Measurements from ENCODE around the gene GPI. TPM values are rescaled to one million over a fixed set of nuclear protein-coding genes. Genes with fewer than 3 reads are reported as not detected.
A peak's percentile ranks its signal among the peaks of the same experiment; 100 is the strongest.

Gene GPI
- total RNA-seq, 3 donors from 2014 or later (not counting 1 experiment from before 2014, with no cell fraction given) = 98.5 to 132 (median 104) TPM

DNA sequence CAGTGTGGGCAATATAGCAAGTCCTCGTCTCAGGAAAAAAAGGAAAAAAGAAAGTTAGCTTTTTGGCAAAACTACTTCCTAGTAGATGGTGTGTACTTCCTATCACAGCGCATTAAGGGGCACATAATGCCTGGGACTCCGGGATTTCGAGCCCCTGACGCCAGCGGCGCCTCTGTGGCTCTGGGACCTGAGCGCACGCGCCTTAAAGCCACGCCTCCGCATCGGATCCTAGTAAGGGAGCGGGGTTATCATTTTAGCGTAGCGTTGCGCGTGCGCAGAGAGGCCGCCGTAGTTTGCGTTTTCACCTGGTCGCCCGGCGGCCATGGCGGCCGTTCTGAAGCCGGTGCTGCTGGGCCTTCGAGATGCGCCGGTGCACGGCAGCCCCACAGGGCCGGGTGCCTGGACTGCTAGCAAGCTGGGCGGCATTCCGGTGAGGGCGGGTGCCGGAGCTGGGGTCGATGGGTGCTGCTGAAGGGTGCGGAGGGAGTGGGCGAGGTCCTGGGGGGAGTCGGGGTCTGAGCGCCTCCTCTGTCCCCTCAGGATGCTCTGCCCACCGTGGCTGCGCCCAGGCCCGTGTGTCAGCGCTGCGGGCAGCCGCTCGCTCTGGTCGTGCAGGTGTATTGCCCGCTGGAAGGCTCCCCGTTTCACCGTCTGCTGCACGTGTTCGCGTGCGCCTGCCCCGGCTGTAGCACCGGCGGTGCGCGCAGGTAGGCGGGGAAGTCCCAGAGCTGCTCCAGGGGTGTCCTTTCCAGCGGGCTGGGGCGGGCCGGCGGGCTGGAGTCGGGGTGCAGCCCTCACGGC lies 39.3 kb downstream of the GPI start, which contains the start of gene PDCD2L:
Gene PDCD2L, plus strand, starts transcription at position 291 of the 801 bp plus-strand sequence. Its CDS starts 32 bp downstream, at position 323.
- Mint-ChIP-seq H3K4me3 (peak within 1 kb of the TSS; percentile 96), H3K27me3 (ENCODE audit: low read depth in 2 of 2) (no peaks in the 10 kb centered on the region), H3K27ac (peak within 1 kb of the TSS; percentile 77 to 91), H3K36me3 (peaks cover 8% of the 10 kb centered on the region), H3K4me1 (peaks cover 15 to 19% of the 10 kb centered on the region in 2 donors), H3K9me3 (no peaks in the 10 kb centered on the region)
- peaks cover 18% of the 10 kb centered on the region for H3K4me1 ChIP-seq (ENCODE audit: control insufficient read depth, insufficient read depth, low read length)
- no peaks in the 10 kb centered on the region for H3K27me3 ChIP-seq (ENCODE audit: control insufficient read depth, insufficient read depth, low read length)
- H3K36me3 ChIP-seq (ENCODE audit: control insufficient read depth, insufficient read depth, low read length) = peaks cover 14% of the 10 kb centered on the region
- peak; percentile 88 to 97 for DNase-seq
- H3K9me3 ChIP-seq (ENCODE audit: control insufficient read depth, insufficient read depth, low read length) = no peaks in the 10 kb centered on the region
- peak; percentile 96 for ATAC-seq
- H3K4me3 ChIP-seq (ENCODE audit: low read length) = peak within 1 kb of the TSS; percentile 98
- TF ChIP-seq CTCF (IDR thresholded peaks at IDR 0.05) = no peak
- intact Hi-C loops (cut with micrococcal nuclease) = loop anchor here (1.0 kb wide), 1 partner anchor 24 kb away; the partner anchor contains the start of gene UBA2
- WGBS (ENCODE audit: insufficient coverage) = under 1% methylated on average over 69 of the region's 69 CpGs
- H3K27ac ChIP-seq (ENCODE audit: low read length) = peak within 1 kb of the TSS; percentile 68

DNA sequence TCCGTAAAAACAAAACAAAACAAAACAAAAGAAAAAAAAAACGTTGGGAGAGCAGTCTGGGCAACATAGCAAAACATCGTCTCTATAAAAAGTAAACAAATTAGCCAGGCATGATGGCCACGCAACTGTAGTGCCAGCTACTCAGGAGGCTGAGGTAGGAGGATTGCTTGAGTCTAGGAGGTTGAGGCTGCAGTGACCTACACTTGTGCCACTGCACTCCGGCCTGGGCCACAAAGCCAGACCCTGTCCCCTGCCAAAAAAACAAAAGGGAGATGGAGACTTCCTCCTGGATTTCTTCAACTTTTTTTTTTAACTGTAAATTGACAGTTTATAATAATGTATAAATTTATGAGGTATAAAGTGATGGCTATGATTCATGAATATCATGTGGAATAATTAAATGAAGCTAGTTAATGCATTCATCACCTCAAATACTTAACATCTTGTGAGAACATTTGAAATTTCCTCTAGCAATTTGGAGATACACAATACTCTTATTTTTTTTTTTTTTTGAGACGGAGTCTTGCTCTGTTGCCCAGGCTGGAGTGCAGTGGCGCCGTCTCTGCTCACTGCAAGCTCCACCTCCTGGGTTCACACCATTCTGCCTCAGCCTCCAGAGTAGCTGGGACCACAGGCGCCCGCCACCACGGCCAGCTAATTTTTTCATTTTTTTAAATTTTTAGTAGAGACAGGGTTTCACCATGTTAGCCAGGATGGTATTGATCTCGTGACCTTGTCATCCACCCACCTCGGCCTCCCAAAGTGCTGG lies 41.1 kb downstream of the GPI start:
- WGBS (ENCODE audit: insufficient coverage) = 90% methylated on average over 11 of the region's 13 CpGs
- H3K36me3 Mint-ChIP-seq = peaks cover 11% of the 10 kb centered on the region
- no peak overlapping the region for H3K4me3 ChIP-seq (ENCODE audit: low read length)
- no peak for TF ChIP-seq CTCF (IDR thresholded peaks at IDR 0.05)
- intact Hi-C loops (cut with micrococcal nuclease) = no loop called here
- no peaks in the 10 kb centered on the region for H3K9me3 ChIP-seq (ENCODE audit: control insufficient read depth, insufficient read depth, low read length)
- H3K4me1 Mint-ChIP-seq = peaks cover 18 to 19% of the 10 kb centered on the region in 2 donors
- DNase-seq (no peak), ATAC-seq (no peak)
- H3K27ac ChIP-seq (ENCODE audit: low read length) = no peak overlapping the region
- H3K27me3 ChIP-seq (ENCODE audit: control insufficient read depth, insufficient read depth, low read length) = no peaks in the 10 kb centered on the region
- peaks cover 18% of the 10 kb centered on the region for H3K4me1 ChIP-seq (ENCODE audit: control insufficient read depth, insufficient read depth, low read length)
- H3K9me3 Mint-ChIP-seq = no peaks in the 10 kb centered on the region
- H3K36me3 ChIP-seq (ENCODE audit: control insufficient read depth, insufficient read depth, low read length) = peaks cover 8% of the 10 kb centered on the region
- H3K27me3 Mint-ChIP-seq (ENCODE audit: low read depth in 2 of 2) = no peaks in the 10 kb centered on the region
- H3K4me3 Mint-ChIP-seq = peak overlapping the region; percentile 53
- H3K27ac Mint-ChIP-seq = no peak overlapping the region

GRCh38 chr19:34408411-34408810 lies 43.4 kb downstream of the GPI start:
- intact Hi-C loops (cut with micrococcal nuclease) = no loop called here
- WGBS (ENCODE audit: insufficient coverage) = 93% methylated on average over 8 of the region's 8 CpGs

More at GRCh38 chr19:34408411-34408810, 43.4 kb downstream of the GPI start:
- no peaks in the 10 kb centered on the region for H3K27me3 Mint-ChIP-seq (ENCODE audit: low read depth in 2 of 2)
- DNase-seq (no peak), ATAC-seq (no peak)
- Histone ChIP-seq H3K4me3 (ENCODE audit: low read length) (no peak overlapping the region), H3K4me1 (ENCODE audit: control insufficient read depth, insufficient read depth, low read length) (peaks cover 18% of the 10 kb centered on the region), H3K36me3 (ENCODE audit: control insufficient read depth, insufficient read depth, low read length) (peaks cover 8% of the 10 kb centered on the region), H3K27ac (ENCODE audit: low read length) (no peak overlapping the region), H3K27me3 (ENCODE audit: control insufficient read depth, insufficient read depth, low read length) (no peaks in the 10 kb centered on the region), H3K9me3 (ENCODE audit: control insufficient read depth, insufficient read depth, low read length) (no peaks in the 10 kb centered on the region)
- H3K9me3 Mint-ChIP-seq = no peaks in the 10 kb centered on the region
- peaks cover 18 to 19% of the 10 kb centered on the region in 2 donors for H3K4me1 Mint-ChIP-seq
- TF ChIP-seq CTCF (IDR thresholded peaks at IDR 0.05) = no peak
- H3K27ac Mint-ChIP-seq = no peak overlapping the region
- H3K36me3 Mint-ChIP-seq = peaks cover 11% of the 10 kb centered on the region
- H3K4me3 Mint-ChIP-seq = no peak overlapping the region

Data from natural killer cell (primary cell).